C4-2B (cell line): ENCODE measurements around the gene MRC2.

Source experiments
- H3K27ac ChIP-seq: fragments of 450-650 bp; 2 replicates; pipeline ENCODE4 v1.5.1; 2017
- CTCF ChIP-seq: fragments of 450-650 bp; conservative IDR thresholded peaks from 2 replicates; pipeline ENCODE4 v1.5.1; 2017; ENCODE audit warnings: mild to moderate bottlenecking
- ZFX ChIP-seq: fragments of 450-650 bp; IDR thresholded peaks from 2 replicates; pipeline ENCODE4 v1.6.1; 2017

Gene MRC2

GRCh38 chr17:62717589-62717855 lies 90.1 kb downstream of the MRC2 start:
- H3K27ac ChIP-seq = peak overlapping the region; percentile 7
- TF ChIP-seq ZFX = no peak
- no peak for TF ChIP-seq CTCF

- H3K27ac ChIP-seq = peak overlapping the region; percentile 7
- TF ChIP-seq ZFX = no peak
- no peak for TF ChIP-seq CTCF
Observed at GRCh38 chr17:62717889-62718288, 90.4 kb downstream of the MRC2 start.

- no peak for TF ChIP-seq ZFX
- TF ChIP-seq CTCF = no peak
Observed at GRCh38 chr17:62718429-62718828, 91.0 kb downstream of the MRC2 start.

GRCh38 chr17:62719586-62719985 lies 92.1 kb downstream of the MRC2 start:
- H3K27ac ChIP-seq = no peak overlapping the region
- TF ChIP-seq ZFX (no peak), CTCF (no peak)

More at GRCh38 chr17:62718429-62718828, 91.0 kb downstream of the MRC2 start:
- H3K27ac ChIP-seq = peak overlapping the region; percentile 7; the same call in 1 of the 2 replicates

- no peak overlapping the region for H3K27ac ChIP-seq
- TF ChIP-seq CTCF (no peak; the same call in 1 of the 2 replicates), ZFX (no peak)
Observed at GRCh38 chr17:62720126-62720850, 92.8 kb downstream of the MRC2 start.

- H3K27ac ChIP-seq = no peak overlapping the region
- TF ChIP-seq CTCF (no peak), ZFX (no peak)
Observed at GRCh38 chr17:62722625-62723024, 95.2 kb downstream of the MRC2 start.

GRCh38 chr17:62723842-62724241 lies 96.4 kb downstream of the MRC2 start:
- no peak for TF ChIP-seq CTCF
- no peak overlapping the region for H3K27ac ChIP-seq
